Ovary (tissue), 3 donors: ENCODE data around the gene ETS1.

Experiments used
- EP300 ChIP-seq: sonication (generic); formaldehyde crosslinking; IDR thresholded peaks from one replicate; pipeline ENCODE4 v1.6.1; 2017; ENCODE audit warnings: antibody characterized with exemption
- POLR2A ChIP-seq: fragments of 450-650 bp; IDR thresholded peaks from one replicate; pipeline ENCODE4 v1.6.1; 2017; ENCODE audit warnings: antibody characterized with exemption, mild to moderate bottlenecking, moderate library complexity
- TF ChIP-seq, protein P1 (sequence below), 3 donors: fragments of 450-650 bp in 2 of 3; fragments of 200-600 bp in 1 of 3; IDR thresholded peaks; one replicate each; pipeline versions ENCODE4 v1.5.1 to v1.8.0; 2016 to 2022; ENCODE audit warnings: antibody characterized with exemption in 3 of 3, mild to moderate bottlenecking in 1 of 3
- donor health status: DM: no; HTN: no; CAD: no.

DNA sequence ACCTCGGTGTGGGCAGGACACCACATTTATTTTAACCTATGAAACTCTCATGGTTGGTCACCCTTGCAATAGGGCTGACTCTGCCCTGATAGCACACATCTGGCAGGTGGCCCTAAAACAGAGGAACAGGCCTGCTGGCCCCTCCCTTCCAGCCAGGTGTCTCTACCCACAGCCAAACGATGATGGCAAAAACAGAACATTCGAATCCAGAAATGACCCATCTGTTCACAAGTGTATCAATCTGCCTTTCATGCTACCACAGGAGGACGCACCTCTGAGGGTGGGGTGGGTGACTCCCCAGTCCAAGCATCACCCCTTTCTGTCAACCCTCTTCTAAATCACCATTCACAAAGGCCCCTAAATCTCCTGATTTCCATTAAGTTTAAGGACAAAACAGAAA, 118.1 kb downstream of the ETS1 start:
- TF ChIP-seq, protein P1, sequence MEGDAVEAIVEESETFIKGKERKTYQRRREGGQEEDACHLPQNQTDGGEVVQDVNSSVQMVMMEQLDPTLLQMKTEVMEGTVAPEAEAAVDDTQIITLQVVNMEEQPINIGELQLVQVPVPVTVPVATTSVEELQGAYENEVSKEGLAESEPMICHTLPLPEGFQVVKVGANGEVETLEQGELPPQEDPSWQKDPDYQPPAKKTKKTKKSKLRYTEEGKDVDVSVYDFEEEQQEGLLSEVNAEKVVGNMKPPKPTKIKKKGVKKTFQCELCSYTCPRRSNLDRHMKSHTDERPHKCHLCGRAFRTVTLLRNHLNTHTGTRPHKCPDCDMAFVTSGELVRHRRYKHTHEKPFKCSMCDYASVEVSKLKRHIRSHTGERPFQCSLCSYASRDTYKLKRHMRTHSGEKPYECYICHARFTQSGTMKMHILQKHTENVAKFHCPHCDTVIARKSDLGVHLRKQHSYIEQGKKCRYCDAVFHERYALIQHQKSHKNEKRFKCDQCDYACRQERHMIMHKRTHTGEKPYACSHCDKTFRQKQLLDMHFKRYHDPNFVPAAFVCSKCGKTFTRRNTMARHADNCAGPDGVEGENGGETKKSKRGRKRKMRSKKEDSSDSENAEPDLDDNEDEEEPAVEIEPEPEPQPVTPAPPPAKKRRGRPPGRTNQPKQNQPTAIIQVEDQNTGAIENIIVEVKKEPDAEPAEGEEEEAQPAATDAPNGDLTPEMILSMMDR (IDR thresholded peaks at IDR 0.05) = no peak
- no peak for TF ChIP-seq EP300
- no peak for TF ChIP-seq POLR2A
